ENCODE data around the gene FMO1.
A peak's percentile ranks its signal among the peaks of the same experiment; 100 is the strongest.
"Not testable (repeated sequence)": the region's sequence is repeated elsewhere in the genome, so short reads cannot be mapped to it uniquely, and the experiment has no call there.

FMO1 gene, protein sequence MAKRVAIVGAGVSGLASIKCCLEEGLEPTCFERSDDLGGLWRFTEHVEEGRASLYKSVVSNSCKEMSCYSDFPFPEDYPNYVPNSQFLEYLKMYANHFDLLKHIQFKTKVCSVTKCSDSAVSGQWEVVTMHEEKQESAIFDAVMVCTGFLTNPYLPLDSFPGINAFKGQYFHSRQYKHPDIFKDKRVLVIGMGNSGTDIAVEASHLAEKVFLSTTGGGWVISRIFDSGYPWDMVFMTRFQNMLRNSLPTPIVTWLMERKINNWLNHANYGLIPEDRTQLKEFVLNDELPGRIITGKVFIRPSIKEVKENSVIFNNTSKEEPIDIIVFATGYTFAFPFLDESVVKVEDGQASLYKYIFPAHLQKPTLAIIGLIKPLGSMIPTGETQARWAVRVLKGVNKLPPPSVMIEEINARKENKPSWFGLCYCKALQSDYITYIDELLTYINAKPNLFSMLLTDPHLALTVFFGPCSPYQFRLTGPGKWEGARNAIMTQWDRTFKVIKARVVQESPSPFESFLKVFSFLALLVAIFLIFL

DNA sequence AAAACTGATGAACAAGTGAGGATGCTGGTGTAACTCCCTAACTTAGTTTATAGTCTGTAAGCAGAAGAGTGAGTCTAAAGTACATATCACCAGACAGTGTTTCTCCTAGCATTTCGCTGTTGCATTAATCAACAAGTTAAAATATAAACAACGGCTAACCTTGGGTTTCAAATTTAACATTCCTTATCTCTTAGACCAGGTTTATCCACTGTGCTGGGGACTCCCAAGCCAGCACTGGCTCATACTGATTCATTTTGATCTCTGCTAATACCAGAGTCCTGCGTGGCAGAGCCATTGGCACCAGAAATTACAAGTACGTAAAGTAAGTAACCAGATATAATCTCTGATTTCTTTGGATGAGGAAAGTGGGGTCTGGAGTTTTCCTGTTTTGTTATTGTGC, at the start of gene FMO1:
TSS of gene FMO1 (plus strand) at position 193 of the 400 bp plus-strand sequence. CDS start 9,594 bp downstream, outside the sequence.
- DNase-seq (ENCODE audit: low spot score) = no peak

DNA sequence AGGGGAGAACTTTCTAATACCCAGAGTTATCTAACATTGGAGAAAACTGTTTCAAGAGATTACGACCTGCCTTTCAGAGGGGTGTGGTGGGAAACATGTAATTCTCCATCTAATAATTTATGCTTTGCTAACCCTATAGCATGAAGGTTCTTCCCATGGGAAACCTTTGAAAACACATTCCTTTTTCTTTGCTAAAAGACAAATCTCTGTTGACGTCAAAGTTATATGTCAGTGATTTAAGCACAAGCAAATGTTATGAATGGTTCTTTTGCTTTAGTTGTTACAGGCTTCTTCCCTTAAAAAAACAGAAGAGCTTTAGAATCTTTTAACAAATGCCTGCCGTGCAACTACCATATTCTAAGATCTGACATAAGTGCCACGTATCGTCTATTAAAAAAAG, 44.0 kb upstream of the FMO1 start:
- no peak for DNase-seq (ENCODE audit: low spot score)

DNA sequence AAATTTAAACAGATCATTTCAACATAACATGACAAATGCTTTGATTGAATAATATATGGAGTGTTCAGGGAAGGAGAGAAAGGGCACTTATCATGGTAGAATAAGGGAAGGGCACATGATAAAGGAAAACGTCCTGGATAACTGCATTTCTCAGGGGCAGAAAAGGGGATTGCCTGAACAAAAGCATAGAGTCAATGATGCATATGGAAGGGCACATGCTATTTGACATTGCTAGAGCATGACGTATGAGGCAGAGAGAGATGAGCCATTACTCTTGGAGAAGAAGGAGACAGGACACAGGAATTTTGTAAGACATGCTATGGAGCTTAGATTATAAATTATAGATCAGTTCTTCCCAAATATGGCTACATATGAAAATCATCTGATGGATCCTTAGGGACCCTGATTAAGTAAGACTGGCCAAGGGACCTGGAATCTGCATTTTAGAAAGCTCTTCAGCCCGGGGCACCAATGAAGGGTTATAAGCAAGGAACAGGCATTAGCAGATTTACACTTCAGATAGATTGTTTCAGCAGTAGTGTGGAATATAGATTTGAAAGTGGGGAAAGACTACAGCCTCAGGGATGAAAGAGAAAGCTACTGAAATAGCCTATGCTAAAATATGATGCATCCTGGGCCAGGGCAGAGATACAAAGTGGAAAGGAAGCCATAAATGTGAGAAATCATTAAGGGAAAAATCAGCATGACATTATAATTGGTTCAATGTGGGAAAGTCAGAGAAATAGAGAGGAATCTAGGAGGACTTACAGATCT, 41.9 kb upstream of the FMO1 start:
- no peak for DNase-seq (ENCODE audit: low spot score)

DNA sequence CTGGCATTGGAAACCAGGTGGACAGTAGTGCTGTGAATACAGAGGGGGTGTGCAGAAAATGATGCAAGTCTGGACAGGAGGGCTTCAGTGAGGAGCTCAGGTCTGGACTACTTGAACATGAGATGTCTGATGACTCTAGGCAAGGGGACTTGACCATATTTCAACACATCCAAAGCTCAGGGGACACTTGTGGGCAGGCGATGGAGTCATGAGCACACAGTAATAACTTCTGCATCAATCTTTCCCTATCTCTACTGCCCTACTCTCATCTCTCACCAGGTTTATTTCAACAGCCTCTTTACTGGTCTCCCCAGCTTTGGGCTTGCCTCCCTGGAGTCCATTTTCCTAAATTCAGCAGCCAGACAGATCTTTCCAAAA, 41.3 kb upstream of the FMO1 start:
- no peak for DNase-seq (ENCODE audit: low spot score)

DNA sequence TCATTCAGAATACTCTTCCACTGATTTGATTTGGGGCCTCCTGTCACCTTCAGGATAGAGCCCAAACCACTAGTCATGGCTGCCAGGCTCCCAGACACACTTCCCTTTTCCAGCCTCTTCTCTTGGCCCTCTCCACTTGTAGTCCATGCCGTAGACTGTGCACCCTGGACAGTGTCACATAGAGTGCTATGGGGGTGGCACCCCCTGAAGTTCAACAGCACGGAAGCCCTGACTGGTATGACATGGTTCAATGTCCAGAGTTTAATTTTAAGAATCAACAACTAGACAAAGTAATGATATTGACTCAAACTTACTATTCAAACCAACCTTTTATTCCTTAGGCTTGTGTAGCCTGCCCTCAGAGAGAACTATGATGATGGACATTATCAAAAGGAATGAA, 40.9 kb upstream of the FMO1 start:
- no peak for DNase-seq (ENCODE audit: low spot score)

DNA sequence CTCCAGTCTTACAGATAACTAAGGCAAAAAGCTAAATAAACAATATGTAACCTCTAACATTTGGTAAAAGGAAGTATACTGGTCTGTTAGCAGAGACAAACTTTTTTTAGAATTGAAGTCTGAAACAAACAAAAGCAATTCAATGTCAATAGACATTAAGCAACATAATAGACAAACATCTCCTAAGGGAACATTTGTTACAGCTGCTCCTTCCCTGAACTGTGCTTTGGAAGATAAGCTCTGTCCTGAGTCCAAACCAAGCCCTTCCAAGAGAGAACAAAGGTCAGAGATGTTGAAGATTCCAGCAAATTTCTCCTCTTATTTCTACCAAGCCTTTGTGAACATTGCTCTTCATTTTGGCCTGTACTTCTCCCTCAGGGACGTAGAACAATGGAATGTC, 37.9 kb upstream of the FMO1 start:
- DNase-seq (ENCODE audit: low spot score) = no peak

DNA sequence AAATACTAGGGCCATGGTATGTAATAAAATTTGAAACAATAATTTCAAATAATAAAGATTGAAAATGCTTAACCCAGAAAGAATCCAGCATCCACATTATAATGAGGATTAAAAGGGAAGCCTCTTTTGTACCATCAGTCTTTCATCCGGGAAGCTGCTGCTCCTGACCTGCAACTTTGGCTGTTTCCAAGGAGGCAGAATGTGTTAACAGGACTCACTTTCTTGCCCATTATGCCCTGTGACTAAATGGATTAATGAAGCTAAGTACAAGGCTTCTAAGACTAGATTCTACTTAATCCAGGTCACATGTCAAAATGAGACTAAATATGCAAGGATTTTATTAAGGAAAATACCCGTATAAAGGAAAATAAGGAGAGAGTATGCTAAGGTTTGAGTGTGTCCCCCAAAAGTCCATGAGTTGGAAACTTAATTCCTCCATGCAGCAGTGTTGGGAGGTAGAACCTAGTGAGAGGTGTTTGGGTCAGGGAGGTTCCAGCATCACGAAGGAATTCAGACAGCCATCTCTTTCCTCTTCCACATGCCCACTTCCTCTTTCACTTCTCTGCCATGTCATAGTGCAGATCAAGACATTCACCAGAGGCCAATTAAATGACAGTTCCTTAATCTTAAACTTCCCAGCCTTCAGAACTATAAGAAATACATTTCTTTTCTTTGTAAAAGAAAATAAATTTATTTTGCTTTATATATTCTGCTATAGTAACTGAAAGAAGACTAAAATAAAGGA, 35.5 kb upstream of the FMO1 start:
- DNase-seq (ENCODE audit: low spot score) = no peak

DNA sequence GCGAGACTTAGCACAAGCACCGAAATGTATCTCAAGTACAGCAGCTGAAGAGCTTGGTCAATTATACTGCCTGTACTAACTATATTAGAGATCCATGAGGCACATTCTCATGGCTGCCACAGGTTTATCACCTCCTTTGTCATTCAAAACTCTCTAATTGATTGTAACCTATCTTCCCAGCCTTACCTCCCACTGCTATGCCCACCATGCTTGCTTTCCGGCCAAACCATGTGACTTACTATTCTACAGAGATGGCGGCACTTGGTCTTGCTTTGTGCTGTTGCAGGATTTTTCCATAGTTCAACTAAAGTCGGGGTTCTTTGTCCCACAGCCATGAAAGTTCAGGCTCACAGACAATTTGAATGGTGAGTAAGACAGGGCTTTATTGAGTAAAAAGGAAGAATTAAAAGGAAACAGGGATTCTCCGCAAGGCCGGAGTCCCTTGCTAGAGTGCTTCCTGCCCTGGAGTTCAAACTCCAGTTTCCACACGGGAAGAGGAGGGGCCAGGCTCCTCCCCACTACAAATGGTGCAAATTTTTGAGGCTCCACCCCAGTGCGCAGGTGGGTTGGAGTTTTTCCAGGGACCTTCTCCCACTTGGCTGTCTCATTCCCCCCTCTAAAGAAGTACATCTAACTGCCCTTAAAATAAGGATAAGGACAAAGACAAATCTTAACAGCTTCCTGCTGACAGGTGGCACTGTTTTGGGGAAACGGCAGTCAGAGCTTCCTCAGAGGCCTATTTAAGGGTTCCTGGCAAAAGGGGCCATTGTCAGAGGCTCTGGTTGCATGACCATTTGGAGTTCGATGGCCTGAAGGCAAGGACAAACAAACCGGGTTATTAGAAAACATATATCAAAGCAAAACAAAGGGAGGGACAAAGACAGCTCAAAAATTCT, 34.5 kb upstream of the FMO1 start:
- no peak for DNase-seq (ENCODE audit: low spot score)

DNA sequence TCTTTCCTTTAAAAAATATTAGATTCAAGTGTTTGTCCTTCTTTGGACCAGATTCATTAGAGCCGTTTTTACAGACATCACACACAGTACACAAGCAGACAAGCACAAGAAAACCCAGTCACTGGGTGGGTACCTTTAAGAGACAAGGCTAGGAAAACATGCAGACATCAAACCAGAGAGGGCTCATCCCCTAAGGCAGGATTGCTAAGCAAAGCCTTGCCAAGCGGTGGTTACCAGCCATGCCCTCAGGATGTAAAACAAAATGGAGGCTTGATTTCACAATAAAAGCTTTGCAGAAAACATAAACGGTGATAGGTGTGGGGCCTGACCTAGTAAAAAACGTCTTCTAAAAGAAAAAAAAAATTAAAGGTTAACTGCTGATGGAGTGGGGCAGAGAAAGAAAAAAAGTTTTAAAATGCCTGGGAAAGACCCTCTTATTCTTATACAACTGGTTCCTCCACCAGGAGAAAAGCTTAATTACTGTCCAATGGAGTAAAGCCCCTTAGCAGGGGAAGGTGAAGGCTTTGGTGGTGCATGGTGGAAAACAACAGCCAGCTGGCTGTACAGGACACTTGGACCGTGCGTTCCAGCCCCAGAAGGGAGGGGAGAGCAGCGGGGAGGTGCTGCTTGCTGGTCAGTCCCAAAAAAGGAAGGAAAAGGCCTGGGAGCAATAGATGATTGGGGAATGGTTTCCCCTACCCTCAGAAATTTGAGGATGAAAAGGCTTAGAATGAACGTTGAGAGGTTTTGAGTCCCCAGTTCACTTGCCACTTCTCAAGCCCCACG, 30.4 kb upstream of the FMO1 start:
- DNase-seq (ENCODE audit: low spot score) = no peak

DNA sequence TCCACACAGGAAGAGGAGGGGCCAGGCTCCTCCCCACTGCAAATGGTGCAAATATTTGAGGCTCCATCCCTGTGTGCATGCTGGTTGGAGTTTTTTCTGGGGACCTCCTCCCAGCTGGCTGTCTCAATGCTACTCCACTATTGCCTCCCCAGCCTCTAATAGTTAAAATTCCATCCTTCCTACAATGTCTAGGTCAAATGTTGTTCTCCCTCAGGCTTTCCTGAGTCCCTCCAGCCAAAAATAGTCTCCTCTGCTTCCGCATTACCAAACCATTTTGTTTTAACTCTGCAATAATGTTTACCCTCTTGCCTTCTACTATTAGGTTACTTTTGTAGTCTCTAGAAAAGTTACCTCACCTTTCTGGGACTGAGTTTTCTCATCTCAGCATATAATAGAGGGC, 29.6 kb upstream of the FMO1 start:
- DNase-seq (ENCODE audit: low spot score) = no peak

DNA sequence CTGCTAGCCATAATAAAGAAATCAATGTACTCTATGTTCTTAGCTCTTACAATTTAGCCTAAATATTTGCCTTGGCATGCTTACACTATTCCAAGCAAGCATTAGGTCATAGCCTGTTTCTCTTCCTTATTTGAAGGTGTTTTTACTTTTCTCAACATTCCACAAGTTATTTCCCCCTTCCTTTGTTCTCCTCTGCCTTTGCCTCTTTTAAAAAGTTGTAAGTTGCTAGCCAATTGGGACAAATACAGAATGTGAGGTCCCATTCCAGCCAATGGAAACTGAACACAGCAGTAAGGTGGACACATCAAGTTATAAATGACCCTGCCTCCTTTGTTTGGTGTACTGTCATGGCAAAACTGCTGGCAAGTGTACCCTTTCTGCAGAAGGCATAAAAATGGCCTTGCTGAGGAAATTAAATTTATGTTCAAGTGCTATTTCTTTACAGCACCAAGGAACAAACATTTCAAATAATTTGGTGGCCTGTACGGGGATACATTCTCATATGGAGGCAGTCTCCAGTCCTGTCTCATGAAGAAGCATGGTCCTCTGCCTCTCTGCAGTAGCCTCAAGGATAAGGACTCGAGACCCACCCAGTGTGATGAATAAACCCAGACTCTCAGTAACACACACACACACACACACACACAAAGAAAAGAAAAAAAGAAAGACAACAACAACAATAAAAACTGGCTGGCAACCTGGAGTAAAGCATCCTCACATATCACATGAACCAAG, 28.8 kb upstream of the FMO1 start:
- no peak for DNase-seq (ENCODE audit: low spot score)

DNA sequence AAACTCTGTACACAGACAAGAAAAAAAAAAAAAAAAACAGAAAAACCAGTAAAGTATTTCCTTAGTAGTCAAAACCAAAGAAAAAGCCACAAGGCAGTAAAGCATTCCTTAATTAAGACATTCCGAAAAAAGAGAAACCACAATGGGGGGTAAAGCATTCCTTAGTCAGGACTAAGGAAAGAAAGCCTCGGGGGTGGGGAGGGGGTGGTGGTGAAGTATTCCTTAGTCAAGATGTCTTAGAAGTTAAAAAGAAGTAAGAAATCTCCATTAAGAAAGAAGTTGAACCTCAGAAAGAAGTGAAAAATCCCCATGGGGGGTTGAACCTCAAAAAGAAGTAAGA, 28.2 kb upstream of the FMO1 start:
- DNase-seq (ENCODE audit: low spot score) = no peak

DNA sequence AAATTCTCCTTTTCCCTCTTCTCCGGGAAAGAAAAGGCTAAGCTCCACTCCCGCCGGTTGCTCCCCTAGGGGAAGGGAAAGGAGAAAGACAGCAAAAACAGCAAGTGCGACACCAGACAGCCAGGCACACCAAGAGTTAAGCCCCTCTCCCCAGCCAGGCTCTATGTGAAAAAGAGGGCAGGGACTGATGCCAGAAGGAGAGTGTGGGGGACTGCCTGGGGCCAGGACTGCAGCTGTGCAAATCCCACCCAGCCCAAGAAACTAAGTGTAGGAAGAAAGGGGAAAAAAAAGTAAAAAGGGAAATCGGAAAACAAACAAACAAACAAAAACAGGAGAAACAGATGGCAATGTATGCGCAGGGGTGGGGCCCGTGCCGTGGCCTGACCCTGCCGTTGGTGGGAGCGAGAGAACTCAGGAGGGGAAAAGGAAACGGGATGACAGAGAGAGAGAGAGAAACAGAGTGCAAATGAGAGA, 27.7 kb upstream of the FMO1 start:
- DNase-seq (ENCODE audit: low spot score) = peak; percentile 83

DNA sequence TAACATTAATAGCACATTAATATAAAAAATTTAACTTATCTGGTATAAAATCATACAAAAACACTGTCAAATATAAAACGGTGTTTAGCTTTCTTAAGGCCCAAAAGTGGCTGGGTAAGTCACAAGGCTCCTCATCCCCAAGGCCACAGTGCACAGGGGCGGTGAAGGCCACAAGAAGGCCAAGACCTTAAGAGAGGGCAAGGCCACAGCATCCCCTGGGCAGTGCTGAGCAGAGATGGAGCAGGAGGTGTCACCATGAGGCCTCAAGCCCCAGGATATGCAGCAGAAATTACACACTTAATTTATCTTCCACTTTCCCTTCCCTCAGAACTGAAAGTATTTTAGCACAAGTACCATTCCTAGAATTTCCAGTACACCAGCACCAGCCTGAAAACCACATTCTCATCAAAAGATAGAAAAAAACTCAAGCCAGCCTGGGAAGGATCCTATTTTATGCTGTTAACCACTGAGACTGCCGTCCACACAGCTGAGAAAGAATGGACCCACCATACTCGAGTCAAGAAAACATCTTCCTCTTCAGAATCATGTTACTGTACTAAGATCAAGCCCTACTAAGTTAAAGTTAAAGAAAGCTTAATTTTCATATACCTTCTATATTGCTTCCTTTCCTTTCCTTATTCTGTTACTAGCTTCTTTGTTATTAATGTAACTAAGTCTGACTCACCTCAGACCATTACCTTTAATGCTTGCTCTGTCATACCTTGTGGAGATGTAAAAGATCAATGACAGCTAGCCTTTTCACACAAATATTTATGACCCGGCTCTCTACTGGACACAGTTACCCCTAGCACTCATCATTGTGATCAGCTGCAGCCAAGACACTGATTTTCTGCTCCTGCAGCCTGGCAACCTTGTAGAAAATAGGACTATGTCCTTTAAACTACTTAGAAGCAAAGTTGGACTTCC, 26.4 kb upstream of the FMO1 start:
- DNase-seq (ENCODE audit: low spot score) = no peak

DNA sequence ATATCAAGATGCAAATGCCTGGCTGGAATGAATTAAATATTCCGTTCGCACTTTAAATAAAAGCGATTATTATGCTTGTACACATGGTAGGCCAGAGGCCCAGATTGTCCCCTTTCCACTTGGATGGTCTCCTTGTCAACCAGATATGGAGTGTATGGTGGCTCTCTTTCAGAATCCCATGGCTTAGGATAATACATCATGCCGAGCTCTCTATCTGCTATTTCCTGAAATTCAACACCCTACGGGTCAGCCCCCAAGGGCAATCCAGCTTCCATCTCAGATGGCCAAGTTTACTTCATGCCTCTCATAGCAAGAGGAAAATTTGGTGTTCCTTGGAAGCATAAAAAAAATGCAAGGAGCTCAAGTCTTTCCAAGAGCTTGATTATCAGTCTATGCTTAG, 25.4 kb upstream of the FMO1 start:
- no peak for DNase-seq (ENCODE audit: low spot score)

DNA sequence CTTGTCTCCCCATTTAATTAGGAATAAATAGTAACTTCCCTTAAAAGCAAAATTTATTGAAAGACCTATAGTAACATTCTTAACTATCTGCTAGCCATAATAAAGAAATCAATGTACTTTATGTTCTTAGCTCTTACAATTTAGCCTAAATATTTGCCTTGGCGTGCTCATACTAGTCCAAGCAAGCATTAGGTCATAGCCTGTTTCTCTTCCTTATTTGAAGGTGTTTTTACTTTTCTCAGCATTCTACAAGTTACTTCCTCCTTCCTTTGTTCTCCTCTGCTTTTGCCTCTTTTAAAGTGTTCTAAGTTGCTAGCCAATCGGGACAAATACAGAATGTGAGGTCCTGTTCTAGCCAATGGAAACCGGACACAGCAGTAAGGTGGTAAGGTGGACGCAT, 24.0 kb upstream of the FMO1 start:
- DNase-seq (ENCODE audit: low spot score) = not testable (repeated sequence)

DNA sequence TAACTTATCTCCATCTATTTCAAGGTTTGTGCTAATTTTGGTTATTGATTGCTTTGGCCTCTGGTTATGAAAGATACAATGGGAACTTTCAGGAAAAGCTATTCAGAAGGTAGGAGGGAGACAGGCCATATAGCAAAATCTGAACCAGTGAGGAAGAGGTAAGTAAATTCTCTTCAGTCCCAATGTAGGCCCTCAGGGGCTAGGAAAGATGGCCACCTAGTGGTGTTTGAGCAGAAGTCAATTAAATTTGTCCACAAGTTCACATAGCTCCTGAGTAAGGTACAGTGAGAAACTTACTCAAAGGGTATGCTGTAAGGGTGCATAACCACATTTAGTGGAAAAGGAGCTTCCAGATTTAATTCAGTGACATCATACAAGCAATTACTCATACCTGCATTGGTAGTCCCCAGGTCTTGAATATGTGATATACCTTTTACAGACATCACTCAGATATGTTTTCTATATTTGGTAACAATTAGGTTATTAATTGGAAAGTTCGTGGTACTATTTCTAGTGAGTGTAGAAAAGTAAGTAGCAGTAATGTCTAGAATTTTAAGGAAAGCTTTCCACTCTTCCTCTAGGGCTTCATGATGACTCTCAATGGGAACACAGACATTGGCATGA, 21.4 kb upstream of the FMO1 start:
- peak; percentile 61 for DNase-seq (ENCODE audit: low spot score)

DNA sequence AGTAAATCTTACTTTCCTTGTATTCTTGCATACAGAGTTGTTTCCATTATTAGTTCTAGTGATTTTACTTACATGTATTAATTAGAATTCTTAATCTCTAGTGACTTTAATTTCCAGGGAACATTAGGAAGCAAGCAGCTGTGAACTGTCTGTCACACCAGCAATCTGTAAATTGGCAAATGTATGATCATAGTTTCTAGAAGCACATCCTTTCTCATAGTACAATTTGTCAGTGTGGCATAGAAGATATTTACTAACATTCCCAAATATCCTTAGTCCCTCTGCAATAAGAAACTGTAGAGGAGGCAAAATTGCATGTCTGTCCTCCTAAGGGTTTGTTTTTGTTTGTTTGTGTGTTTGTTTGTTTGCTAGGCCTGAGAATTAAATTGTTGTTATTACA, 17.0 kb upstream of the FMO1 start:
- no peak for DNase-seq (ENCODE audit: low spot score)

Data from ecto neural progenitor cell (in vitro differentiated cells).